Spleen (tissue), 11 donors: ENCODE data around the gene CDIP1. TPM values are rescaled to one million over a fixed set of nuclear protein-coding genes. Genes with fewer than 3 reads are reported as not detected.

Source experiments
- DNase-seq: peaks from one replicate; pipeline ENCODE4 v3.0.0-alpha.2; 2020
- H3K27ac ChIP-seq, 8 donors: fragments of 200-600 bp; sonication (generic) in 7 of 8; 1 replicate in 4 of 8; 2 replicates in 4 of 8; pipeline versions ENCODE4 v1.5.0 to v1.8.0; 2016 to 2021; ENCODE audit warnings: inconsistent platforms in 4 of 8, mild to moderate bottlenecking in 4 of 8, moderate library complexity in 1 of 8
- H3K27me3 ChIP-seq, 7 donors: fragments of 200-600 bp; sonication (generic) in 6 of 7; replicated peaks in 1 of 7; 1 replicate in 4 of 7; 2 replicates in 3 of 7; pipeline versions ENCODE4 v1.5.0 to v1.8.0; 2016 to 2021; ENCODE audit warnings: inconsistent platforms in 3 of 7, mild to moderate bottlenecking in 1 of 7
- H3K36me3 ChIP-seq, 6 donors: fragments of 200-600 bp; sonication (generic) in 5 of 6; 1 replicate in 4 of 6; 2 replicates in 2 of 6; pipeline versions ENCODE4 v1.5.0 to v1.8.0; 2016 to 2021; ENCODE audit warnings: inconsistent platforms in 2 of 6
- H3K4me1 ChIP-seq, 6 donors: fragments of 200-600 bp; sonication (generic) in 5 of 6; 1 replicate in 3 of 6; 2 replicates in 3 of 6; pipeline versions ENCODE4 v1.5.0 to v1.8.0; 2016 to 2021; ENCODE audit warnings: inconsistent platforms in 3 of 6
- H3K4me3 ChIP-seq, 8 donors: fragments of 200-600 bp; sonication (generic) in 7 of 8; 1 replicate in 4 of 8; 2 replicates in 4 of 8; pipeline versions ENCODE4 v1.5.0 to v1.8.0; 2016 to 2021; ENCODE audit warnings: inconsistent platforms in 4 of 8, mild to moderate bottlenecking in 4 of 8, moderate library complexity in 2 of 8
- H3K9me3 ChIP-seq, 8 donors: fragments of 200-600 bp; sonication (generic) in 7 of 8; 1 replicate in 4 of 8; 2 replicates in 4 of 8; pipeline versions ENCODE4 v1.5.0 to v1.8.0; 2016 to 2021; ENCODE audit warnings: inconsistent platforms in 4 of 8
- CTCF ChIP-seq, 11 experiments: fragments of 200-600 bp in 7 of 11; fragments of 450-650 bp in 4 of 11; sonication (generic) in 4 of 11; IDR thresholded peaks in 8 of 11; conservative IDR thresholded peaks in 3 of 11; 1 replicate in 7 of 11; 2 replicates in 4 of 11; pipeline versions ENCODE4 v1.4.0 to v1.8.0; 2016 to 2021; ENCODE audit warnings: antibody characterized with exemption in 11 of 11, inconsistent platforms in 4 of 11, mild to moderate bottlenecking in 1 of 11
- POLR2A ChIP-seq, 3 donors: fragments of 450-650 bp; IDR thresholded peaks; one replicate each; pipeline ENCODE4 v1.5.1; 2017; ENCODE audit warnings: antibody characterized with exemption in 3 of 3, mild to moderate bottlenecking in 1 of 3
- POLR2AphosphoS5 ChIP-seq, 3 donors: sonication (generic); formaldehyde crosslinking; IDR thresholded peaks; one replicate each; pipeline ENCODE4 v1.5.1; 2017; ENCODE audit warnings: antibody characterized with exemption in 3 of 3
- WGBS, 5 donors: extraction: QIAGEN DNeasy Blood & Tissue Kit in 3 of 5; methylation state at CpG; one replicate each; pipeline versions ENCODE4 v1.1.5 to v1.1.7; 2013 to 2018; 5-methylcytosine and 5-hydroxymethylcytosine counted together
- intact Hi-C: fragments of 100-400 bp; cut with DNase I; formaldehyde crosslinking; loops from one replicate; pipeline ENCODE4 v1.15.0; 2023; ENCODE audit warnings: low total_unique reads
- polyA plus RNA-seq, 3 donors: library from polyadenylated mRNA; stranded (reverse); fragments of 200-250 nt; gene quantifications; one replicate each; pipeline ENCODE4 v1.2.1, GENCODE V29; 2013
- total RNA-seq, 7 donors: library from RNA; depleted of rRNA in 3 of 7; stranded (reverse); fragments of >200 nt in 3 of 7; fragmentation: NEBNext Ultra II Directional in 4 of 7; extraction: Animal tissue kit (Norgen Biotek cat#: 25700) in 4 of 7; gene quantifications; one replicate each; pipeline versions ENCODE4 v1.1.0 to v1.2.1, GENCODE V29; 2016 to 2021
- donor health status: healthy with polysubstance abuse.
- donor health status: DM: no; HTN: no; CAD: no; lungs with moderate emphysema.
- donor health status: DM: no; HTN: no; CAD: no.
- donor health status: Bipolar disorder and iron deficiency.
- donor health status: healthy.
- donor health status: DM: no; HTN: no; CAD: no.
- donor health status: DM: yes; HTN: yes; CAD: no.

Gene CDIP1
- total and polyA plus RNA-seq, 10 donors, result 9.6 to 26.9 (median 19.2) TPM

GRCh38 chr16:4481963-4482362 lies 56.6 kb downstream of the CDIP1 start:
- 87 to 96% (median 90%) methylated on average over 1 of the region's 1 CpG for WGBS, 5 donors
- Histone ChIP-seq H3K36me3 (peaks cover 0 to 56% (median 15%) of the 10 kb centered on the region in 6 donors), H3K27me3 (no peaks in the 10 kb centered on the region), H3K9me3 (no peaks in the 10 kb centered on the region), H3K27ac (peak overlapping the region in 3 of 8 donors; percentile 3 to 58 (median 13)), H3K4me1 (peaks cover 19 to 74% (median 47%) of the 10 kb centered on the region in 6 donors), H3K4me3 (no peak overlapping the region)
- DNase-seq, result no peak
- intact Hi-C loops, result no loop called here
- TF ChIP-seq POLR2A (IDR thresholded peaks at IDR 0.05), result no peak
- no peak for TF ChIP-seq POLR2AphosphoS5 (IDR thresholded peaks at IDR 0.05)
- no peak for TF ChIP-seq CTCF (IDR thresholded peaks at IDR 0.05 in 8 of 11, conservative IDR thresholded peaks at IDR 0.05 in 3 of 11)

GRCh38 chr16:4481526-4481925 lies 57.0 kb downstream of the CDIP1 start:
- peaks cover 0 to 51% (median 14%) of the 10 kb centered on the region in 6 donors for H3K36me3 ChIP-seq
- H3K27me3 ChIP-seq, result no peaks in the 10 kb centered on the region
- intact Hi-C loops, result no loop called here
- peak overlapping the region in 3 of 8 donors; percentile 3 to 58 (median 13) for H3K27ac ChIP-seq
- TF ChIP-seq CTCF (IDR thresholded peaks at IDR 0.05 in 8 of 11, conservative IDR thresholded peaks at IDR 0.05 in 3 of 11), result no peak
- no peak for TF ChIP-seq POLR2A (IDR thresholded peaks at IDR 0.05)
- no peak for TF ChIP-seq POLR2AphosphoS5 (IDR thresholded peaks at IDR 0.05)
- DNase-seq, result no peak
- H3K9me3 ChIP-seq, result no peaks in the 10 kb centered on the region
- 61 to 84% (median 76%) methylated on average over 2 of the region's 2 CpGs for WGBS, 5 donors
- H3K4me1 ChIP-seq, result peaks cover 14 to 72% (median 45%) of the 10 kb centered on the region in 6 donors
- no peak overlapping the region for H3K4me3 ChIP-seq

- intact Hi-C loops, result no loop called here
- Histone ChIP-seq H3K4me3 (peak overlapping the region in 3 of 8 donors; percentile 87 to 95 (median 88)), H3K27me3 (no peaks in the 10 kb centered on the region), H3K9me3 (no peaks in the 10 kb centered on the region), H3K27ac (peak overlapping the region in 4 of 8 donors; percentile 95 to 96 (median 96)), H3K36me3 (peaks cover 0 to 17% (median 0%) of the 10 kb centered on the region in 6 donors), H3K4me1 (peaks cover 22 to 93% (median 70%) of the 10 kb centered on the region in 6 donors)
- 41 to 64% (median 54%) methylated on average over 2 of the region's 2 CpGs for WGBS, 5 donors
- no peak for TF ChIP-seq POLR2A (IDR thresholded peaks at IDR 0.05)
- TF ChIP-seq CTCF (IDR thresholded peaks at IDR 0.05 in 8 of 11, conservative IDR thresholded peaks at IDR 0.05 in 3 of 11), result peak in 3 of 11 experiments; percentile 16 to 20 (median 19)
- DNase-seq, result no peak
Measured at GRCh38 chr16:4477966-4478365, 60.6 kb downstream of the CDIP1 start.

- DNase-seq, result peak; percentile 99
- Histone ChIP-seq H3K4me3 (peak within 1 kb of the TSS; percentile 70 to 96 (median 91)), H3K9me3 (no peaks in the 10 kb centered on the region), H3K27me3 (no peaks in the 10 kb centered on the region), H3K4me1 (peaks cover 22 to 81% (median 64%) of the 10 kb centered on the region in 6 donors), H3K27ac (peak within 1 kb of the TSS; percentile 82 to 96 (median 96)), H3K36me3 (peaks cover 0 to 14% (median 0%) of the 10 kb centered on the region in 6 donors)
- intact Hi-C loops, result no loop called here
- WGBS, 5 donors, result 8 to 13% (median 9%) methylated on average over 43 to 70 of the region's 70 CpGs
- TF ChIP-seq CTCF (IDR thresholded peaks at IDR 0.05 in 8 of 11, conservative IDR thresholded peaks at IDR 0.05 in 3 of 11) (peak in 9 of 11 experiments; percentile 12 to 71 (median 51)), POLR2AphosphoS5 (IDR thresholded peaks at IDR 0.05) (peak; percentile 99), POLR2A (IDR thresholded peaks at IDR 0.05) (peak in 2 of 3 donors; percentile 84 to 90)
Measured at GRCh38 chr16:4475880-4476788, 62.4 kb downstream of the CDIP1 start, which contains the start of gene HMOX2. HMOX2 (plus strand) TSS chr16:4476398; CDS start chr16:4505525, 29,127 bp downstream.
